Panc1 (cell line): ENCODE data around the gene ZBTB8OS. TPM values are rescaled to one million over a fixed set of nuclear protein-coding genes. Genes with fewer than 3 reads are reported as not detected.

ENCODE experiments used
- ATAC-seq: fragments of 200-7000 bp; cut with Tn5 transposase; 2 replicates; pipeline ENCODE4 v1.9.1; 2020; ENCODE audit warnings: mild to moderate bottlenecking, moderate library complexity
- BruUV-seq: library from RNA; stranded (reverse); fragments of 400-500 nt; replicated peaks from 2 replicates; lab custom pipeline; 2021; lab: Mats Ljungman, UMichigan
- CTCF ChIA-PET: fragments of 300-600 bp; sonication (Branson Sonifier 250); formaldehyde crosslinking; loops from one replicate; lab custom pipeline; 2022; ENCODE audit warnings: antibody characterized with exemption; lab: Charles Lee
- POLR2A ChIA-PET: fragments of 300-600 bp; sonication (Branson Sonifier 250); formaldehyde crosslinking; loops from one replicate; lab custom pipeline; 2022; ENCODE audit warnings: antibody characterized with exemption; lab: Charles Lee
- DNase-seq: peaks from one replicate; pipeline ENCODE4 v3.0.0-alpha.2; 2010; ENCODE audit warnings: low read depth, low spot score
- H3K27ac ChIP-seq: 2 replicates; pipeline ENCODE4 v1.5.1; 2011; ENCODE audit warnings: mild to moderate bottlenecking, low read length, inconsistent platforms
- H3K27me3 ChIP-seq: fragments of 200-500 bp; sonication (Bioruptor generic); 2 replicates; pipeline ENCODE4 v1.6.0; 2014; ENCODE audit warnings: low read length, inconsistent platforms; ENCODE audit not compliant: control insufficient read depth, insufficient read depth
- H3K36me3 ChIP-seq: fragments of 200-500 bp; sonication (Bioruptor generic); 2 replicates; pipeline ENCODE4 v1.5.1; 2014; ENCODE audit warnings: inconsistent platforms, mild to moderate bottlenecking, low read length, moderate library complexity; ENCODE audit not compliant: control insufficient read depth, insufficient read depth
- H3K4me1 ChIP-seq: 2 replicates; pipeline ENCODE4 v1.5.1; 2011; ENCODE audit warnings: inconsistent platforms, mild to moderate bottlenecking, low read length, moderate library complexity; ENCODE audit not compliant: control insufficient read depth, insufficient read depth
- H3K4me3 ChIP-seq, 2 experiments: 2 replicates each; pipeline ENCODE4 v1.5.1; 2011 to 2012; ENCODE audit warnings: low read depth in 2 of 2, low read length in 2 of 2, mild to moderate bottlenecking in 2 of 2, inconsistent platforms in 1 of 2, moderate library complexity in 1 of 2
- H3K9me3 ChIP-seq: fragments of 200-500 bp; sonication (Bioruptor generic); 2 replicates; pipeline ENCODE4 v1.5.1; 2014; ENCODE audit warnings: low read depth, mild to moderate bottlenecking, inconsistent platforms, low read length, moderate library complexity; ENCODE audit not compliant: control insufficient read depth, insufficient read depth
- CTCF ChIP-seq: fragments of 450-650 bp; IDR thresholded peaks from 2 replicates; pipeline ENCODE4 v1.5.1; 2017; ENCODE audit warnings: mild to moderate bottlenecking
- POLR2AphosphoS5 ChIP-seq: IDR thresholded peaks from 2 replicates; pipeline ENCODE4 v1.6.1; 2012; ENCODE audit warnings: mild to moderate bottlenecking, low read depth, low read length, moderate library complexity
- REST ChIP-seq, 2 experiments: IDR thresholded peaks; 2 replicates each; pipeline ENCODE4 v1.6.1; 2011 to 2012; ENCODE audit warnings: low read depth in 2 of 2, control low read depth in 1 of 2, low read length in 1 of 2, mild to moderate bottlenecking in 1 of 2, moderate library complexity in 1 of 2; ENCODE audit not compliant: insufficient read depth in 1 of 2
- SIN3A ChIP-seq: IDR thresholded peaks from 2 replicates; pipeline ENCODE4 v1.6.1; 2012; ENCODE audit warnings: low read depth, mild to moderate bottlenecking, low read length, moderate library complexity, borderline replicate concordance; ENCODE audit not compliant: insufficient read depth
- TCF7L2 ChIP-seq: IDR thresholded peaks from 2 replicates; pipeline ENCODE4 v1.6.1; 2011; ENCODE audit warnings: mild to moderate bottlenecking, low read depth, low read length, inconsistent platforms
- in situ Hi-C: cut with HindIII; loops from 2 replicates; pipeline ENCODE4 v1.10.0; 2016; ENCODE audit warnings: low sequenced_read_pairs, low pct_unique_long_range_greater_than_20kb
- intact Hi-C: fragments of 100-400 bp; cut with micrococcal nuclease; formaldehyde crosslinking; loops from one replicate; pipeline ENCODE4 v1.10.0; 2022; ENCODE audit not compliant: unreplicated experiment
- total RNA-seq: library from RNA; stranded (reverse); gene quantifications from one replicate; pipeline ENCODE4 v1.2.1, GENCODE V29; 2021; ENCODE audit not compliant: unreplicated experiment

The ZBTB8OS gene
- total RNA-seq, 1 experiment from 2014 or later, result 78.9 TPM

- H3K9me3 ChIP-seq, result no peaks in the 10 kb centered on the region
- TF ChIP-seq TCF7L2, result no peak
- TF ChIP-seq CTCF, result no peak
- no peak for TF ChIP-seq REST (IDR thresholded peaks at IDR 0.05; ENCODE audit: insufficient read depth in 1 of 2, low read depth in 2 of 2, low read length in 1 of 2)
- TF ChIP-seq POLR2AphosphoS5, result no peak
- no peak overlapping the region for H3K4me3 ChIP-seq
- no peak for ATAC-seq
- no peak overlapping the region for H3K27ac ChIP-seq
- CTCF ChIA-PET, result interaction anchor here (0.7 kb wide), 1 partner anchor 117 kb away, joined by 3 read pairs; no protein-coding TSS in a partner anchor
- no peak for DNase-seq
- in situ Hi-C loops, result no loop called here
- H3K36me3 ChIP-seq, result no peaks in the 10 kb centered on the region
- intact Hi-C loops, result no loop called here
- BruUV-seq, result no TSS peak
- H3K27me3 ChIP-seq, result no peaks in the 10 kb centered on the region
- POLR2A ChIA-PET, result interaction anchor here (0.6 kb wide), 1 partner anchor 50 kb away, joined by 5 read pairs; no protein-coding TSS in a partner anchor
- H3K4me1 ChIP-seq, result no peaks in the 10 kb centered on the region
These were observed 13.3 kb downstream of the ZBTB8OS start for GRCh38 chr1:32636914-32637645.

- TF ChIP-seq TCF7L2, result no peak
- no peak for TF ChIP-seq CTCF
- no peak for TF ChIP-seq REST (IDR thresholded peaks at IDR 0.05; ENCODE audit: insufficient read depth in 1 of 2, low read depth in 2 of 2, low read length in 1 of 2)
- no peak for TF ChIP-seq SIN3A
- no peak for TF ChIP-seq POLR2AphosphoS5
- in situ Hi-C loops, result no loop called here
- BruUV-seq, result no TSS peak
- ChIA-PET POLR2A (interaction anchor here (0.7 kb wide), 1 partner anchor 100 kb away, joined by 13 read pairs; no protein-coding TSS in a partner anchor), CTCF (no interaction called here)
- Histone ChIP-seq H3K27ac (no peak overlapping the region), H3K9me3 (no peaks in the 10 kb centered on the region), H3K4me3 (no peak overlapping the region), H3K4me1 (no peaks in the 10 kb centered on the region), H3K27me3 (no peaks in the 10 kb centered on the region), H3K36me3 (peaks cover 2% of the 10 kb centered on the region; the same call in 1 of the 2 replicates)
- ATAC-seq (no peak), DNase-seq (no peak)
- intact Hi-C loops, result no loop called here
These were observed 14.7 kb downstream of the ZBTB8OS start for GRCh38 chr1:32635508-32636277.
